CD4-positive, alpha-beta T cell (primary cell): ENCODE data around the gene RIN3. TPM values are rescaled to one million over a fixed set of nuclear protein-coding genes. Genes with fewer than 3 reads are reported as not detected.

Experiments used
- ATAC-seq: fragments of 200-7000 bp; cut with Tn5 transposase; one replicate; pipeline ENCODE4 v1.10.0; 2022; ENCODE audit warnings: mild to moderate bottlenecking; ENCODE audit not compliant: poor library complexity
- CTCF ChIA-PET: fragments of 350-600 bp; sonication (Branson Sonifier 250); formaldehyde crosslinking; loops from one replicate; lab custom pipeline; 2021; ENCODE audit warnings: antibody characterized with exemption, inconsistent platforms; lab: Charles Lee
- POLR2A ChIA-PET: fragments of 350-600 bp; sonication (Branson Sonifier 250); formaldehyde crosslinking; loops from one replicate; lab custom pipeline; 2021; ENCODE audit warnings: antibody characterized with exemption, inconsistent platforms; lab: Charles Lee
- DNase-seq, 14 experiments: peaks; one replicate each; pipeline ENCODE4 v3.0.0-alpha.2; 2013 to 2020; ENCODE audit warnings: mixed read lengths in 2 of 14
- H3K27ac ChIP-seq, 2 donors: one replicate each; pipeline versions ENCODE4 v1.5.1 to v1.7.0; 2013; ENCODE audit warnings: low read length in 2 of 2, low read depth in 1 of 2, mild to moderate bottlenecking in 1 of 2
- H3K27me3 ChIP-seq, 2 experiments: 1 replicate in 1 of 2; 2 replicates in 1 of 2; pipeline versions ENCODE4 v1.6.1 to v1.7.0; 2013; ENCODE audit warnings: low read length in 2 of 2, control low read depth in 1 of 2, mild to moderate bottlenecking in 1 of 2, moderate library complexity in 1 of 2; ENCODE audit not compliant: insufficient read depth in 2 of 2, control insufficient read depth in 1 of 2
- H3K36me3 ChIP-seq: one replicate; pipeline ENCODE4 v1.6.1; 2013; ENCODE audit warnings: low read length, control low read depth; ENCODE audit not compliant: insufficient read depth
- H3K4me1 ChIP-seq: one replicate; pipeline ENCODE4 v1.6.1; 2013; ENCODE audit warnings: low read length, control low read depth; ENCODE audit not compliant: insufficient read depth
- H3K4me3 ChIP-seq: one replicate; pipeline ENCODE4 v1.5.1; 2013; ENCODE audit warnings: mild to moderate bottlenecking, low read length, moderate library complexity
- H3K9me3 ChIP-seq, 2 experiments: 1 replicate in 1 of 2; 2 replicates in 1 of 2; pipeline versions ENCODE4 v1.6.1 to v1.7.0; 2013; ENCODE audit warnings: low read length in 2 of 2, mild to moderate bottlenecking in 2 of 2, control low read depth in 1 of 2, moderate library complexity in 1 of 2; ENCODE audit not compliant: control insufficient read depth in 1 of 2, insufficient read depth in 1 of 2
- H3K27ac Mint-ChIP-seq: one replicate; pipeline ENCODE4 v1.8.0; 2020; ENCODE audit warnings: mixed read lengths
- H3K27me3 Mint-ChIP-seq: one replicate; pipeline ENCODE4 v1.8.0; 2021; ENCODE audit warnings: mixed read lengths
- H3K36me3 Mint-ChIP-seq: one replicate; pipeline ENCODE4 v1.8.0; 2021; ENCODE audit warnings: low read depth, mixed read lengths
- H3K4me1 Mint-ChIP-seq: one replicate; pipeline ENCODE4 v1.8.0; 2021; ENCODE audit warnings: low read depth, mixed read lengths
- H3K4me3 Mint-ChIP-seq: one replicate; pipeline ENCODE4 v1.8.0; 2020; ENCODE audit warnings: mild to moderate bottlenecking, mixed read lengths
- H3K9me3 Mint-ChIP-seq: one replicate; pipeline ENCODE4 v1.8.0; 2020; ENCODE audit warnings: mixed read lengths
- intact Hi-C, 2 experiments: fragments of 100-400 bp; cut with DNase I in 1 of 2; cut with micrococcal nuclease in 1 of 2; formaldehyde crosslinking; loops; one replicate each; pipeline versions ENCODE4 v1.15.1 to v1.9.0; 2023 to 2025; cut with DNase I, micrococcal nuclease
- total RNA-seq, 174 experiments: library from RNA in 2 of 174; stranded (reverse) in 2 of 174; gene quantifications; one replicate each; pipeline ENCODE4 v1.2.3 and lab custom pipeline; 2021 to 2026
- TF ChIP-seq, protein P1 (sequence below): fragments of 200-600 bp; IDR thresholded peaks from one replicate; pipeline ENCODE4 v1.8.0; 2022; ENCODE audit warnings: antibody characterized with exemption, mild to moderate bottlenecking

Gene RIN3
- total RNA-seq, 2 experiments from 2014 or later: 67.9 to 72.2 TPM

DNA sequence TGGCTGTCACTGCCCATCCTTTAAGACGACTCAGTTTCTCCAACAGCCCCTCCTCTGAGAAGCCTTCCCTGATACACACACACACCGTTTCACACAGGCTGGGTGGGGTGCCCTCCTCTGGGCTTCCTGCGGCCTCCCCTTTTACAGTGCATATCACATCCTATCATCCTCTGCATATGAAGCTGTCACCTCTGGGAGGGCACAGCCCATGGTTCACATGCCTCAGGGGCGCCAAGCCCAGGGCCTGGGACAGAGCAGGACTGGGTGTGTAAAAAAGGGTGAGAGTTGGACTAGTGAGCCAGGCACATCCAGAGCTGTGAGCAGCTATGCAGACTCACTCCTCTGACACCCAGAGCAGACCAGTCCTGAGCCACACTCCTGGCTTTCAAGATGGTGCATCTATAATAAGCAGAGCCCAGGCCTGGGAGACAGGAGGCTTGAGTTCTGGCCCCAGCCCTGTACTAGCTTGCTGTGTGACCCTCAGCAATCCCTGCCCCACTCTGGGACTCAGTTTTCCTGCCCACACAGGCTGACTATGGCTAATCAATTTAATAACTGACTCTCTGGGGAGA is 172.3 kb downstream of the RIN3 start:
- Mint-ChIP-seq H3K36me3 (peaks cover 76% of the 10 kb centered on the region), H3K4me1 (peaks cover 13% of the 10 kb centered on the region), H3K27me3 (no peaks in the 10 kb centered on the region), H3K4me3 (no peak overlapping the region), H3K9me3 (no peaks in the 10 kb centered on the region), H3K27ac (peak overlapping the region; percentile 44)
- Histone ChIP-seq H3K4me1 (peaks cover 20% of the 10 kb centered on the region), H3K27ac (peak overlapping the region in 1 of 2 donors; percentile 21), H3K36me3 (peaks cover 78% of the 10 kb centered on the region), H3K27me3 (no peaks in the 10 kb centered on the region), H3K4me3 (no peak overlapping the region), H3K9me3 (no peaks in the 10 kb centered on the region)
- DNase-seq: peak in 1 of 14 experiments; percentile 14
- TF ChIP-seq, protein P1, sequence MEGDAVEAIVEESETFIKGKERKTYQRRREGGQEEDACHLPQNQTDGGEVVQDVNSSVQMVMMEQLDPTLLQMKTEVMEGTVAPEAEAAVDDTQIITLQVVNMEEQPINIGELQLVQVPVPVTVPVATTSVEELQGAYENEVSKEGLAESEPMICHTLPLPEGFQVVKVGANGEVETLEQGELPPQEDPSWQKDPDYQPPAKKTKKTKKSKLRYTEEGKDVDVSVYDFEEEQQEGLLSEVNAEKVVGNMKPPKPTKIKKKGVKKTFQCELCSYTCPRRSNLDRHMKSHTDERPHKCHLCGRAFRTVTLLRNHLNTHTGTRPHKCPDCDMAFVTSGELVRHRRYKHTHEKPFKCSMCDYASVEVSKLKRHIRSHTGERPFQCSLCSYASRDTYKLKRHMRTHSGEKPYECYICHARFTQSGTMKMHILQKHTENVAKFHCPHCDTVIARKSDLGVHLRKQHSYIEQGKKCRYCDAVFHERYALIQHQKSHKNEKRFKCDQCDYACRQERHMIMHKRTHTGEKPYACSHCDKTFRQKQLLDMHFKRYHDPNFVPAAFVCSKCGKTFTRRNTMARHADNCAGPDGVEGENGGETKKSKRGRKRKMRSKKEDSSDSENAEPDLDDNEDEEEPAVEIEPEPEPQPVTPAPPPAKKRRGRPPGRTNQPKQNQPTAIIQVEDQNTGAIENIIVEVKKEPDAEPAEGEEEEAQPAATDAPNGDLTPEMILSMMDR: no peak
- intact Hi-C loops: loop anchor here in 1 of 2 experiments (5.0 to 10.0 kb wide), 2 partner anchors 34 to 171 kb away; partner anchors contain the start of gene RIN3
- ATAC-seq: no peak
- ChIA-PET CTCF (interaction anchor here (1.3 kb wide), 1 partner anchor 9 kb away, joined by 4 read pairs; no protein-coding TSS in a partner anchor), POLR2A (interaction anchor here (2.3 to 2.5 kb wide), 2 partner anchors 15 to 35 kb away, joined by 5 to 9 read pairs; no protein-coding TSS in a partner anchor)

- no peaks in the 10 kb centered on the region for H3K9me3 Mint-ChIP-seq
- peak overlapping the region; percentile 44 for H3K27ac Mint-ChIP-seq
- no peak overlapping the region for H3K4me3 Mint-ChIP-seq
- Histone ChIP-seq H3K27ac (no peak overlapping the region), H3K4me3 (no peak overlapping the region), H3K9me3 (no peaks in the 10 kb centered on the region), H3K27me3 (no peaks in the 10 kb centered on the region), H3K4me1 (peaks cover 14% of the 10 kb centered on the region), H3K36me3 (peaks cover 72% of the 10 kb centered on the region)
- peak in 1 of 14 experiments; percentile 24 for DNase-seq
- TF ChIP-seq, protein P1: no peak
- no peaks in the 10 kb centered on the region for H3K27me3 Mint-ChIP-seq
- CTCF ChIA-PET: interaction anchor here (1.1 to 1.3 kb wide), 2 partner anchors 10 to 73 kb away, joined by 3 to 4 read pairs; no protein-coding TSS in a partner anchor
- peaks cover 7% of the 10 kb centered on the region for H3K4me1 Mint-ChIP-seq
- intact Hi-C loops: loop anchor here in 1 of 2 experiments (5.0 to 10.0 kb wide), 2 partner anchors 34 to 172 kb away; partner anchors contain the start of gene RIN3
- ATAC-seq: no peak
- POLR2A ChIA-PET: interaction anchor here (0.7 to 2.5 kb wide), 4 partner anchors 16 to 483 kb away, joined by 3 to 9 read pairs (median 4); no protein-coding TSS in a partner anchor
- H3K36me3 Mint-ChIP-seq: peaks cover 73% of the 10 kb centered on the region
Observed at GRCh38 chr14:92686411-92686899, 172.9 kb downstream of the RIN3 start.

DNA sequence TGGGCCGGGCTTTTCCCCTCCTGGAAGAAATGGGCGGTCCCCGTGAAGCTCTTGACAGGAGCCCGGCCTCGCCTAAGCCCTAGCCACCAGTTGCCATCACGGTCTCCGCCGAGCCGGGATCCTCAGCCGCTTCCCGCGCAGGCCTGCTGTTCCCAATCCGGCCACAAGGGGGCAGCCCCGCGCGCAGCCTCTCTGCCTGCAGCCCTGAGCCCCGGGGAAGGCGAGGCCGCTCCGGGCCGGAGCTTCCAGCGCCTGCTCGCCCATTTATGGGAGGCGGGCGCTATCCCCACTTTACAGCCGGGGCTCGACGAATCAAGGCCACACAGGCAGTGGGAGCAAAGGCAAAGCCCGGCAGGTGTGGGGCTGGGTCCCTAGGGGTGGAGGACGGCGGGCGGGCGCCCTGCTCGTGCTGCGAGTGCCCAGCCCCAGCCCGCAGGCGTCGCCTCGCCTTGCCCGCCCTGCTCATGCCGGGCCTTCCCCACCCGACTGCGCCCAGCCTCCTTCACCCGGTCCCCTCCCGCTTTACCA is 173.4 kb downstream of the RIN3 start:
- Histone ChIP-seq H3K9me3 (no peaks in the 10 kb centered on the region), H3K27me3 (no peaks in the 10 kb centered on the region), H3K27ac (no peak overlapping the region), H3K4me3 (no peak overlapping the region), H3K36me3 (peaks cover 70% of the 10 kb centered on the region), H3K4me1 (peaks cover 14% of the 10 kb centered on the region)
- no peaks in the 10 kb centered on the region for H3K9me3 Mint-ChIP-seq
- H3K4me3 Mint-ChIP-seq: no peak overlapping the region
- intact Hi-C loops: loop anchor here in 1 of 2 experiments (5.0 to 10.0 kb wide), 2 partner anchors 35 to 172 kb away; partner anchors contain the start of gene RIN3
- peak; percentile 85 for ATAC-seq
- CTCF ChIA-PET: interaction anchor here (1.1 to 1.3 kb wide), 2 partner anchors 10 to 74 kb away, joined by 3 to 4 read pairs; no protein-coding TSS in a partner anchor
- TF ChIP-seq, protein P1: peak; percentile 83
- peaks cover 6% of the 10 kb centered on the region for H3K4me1 Mint-ChIP-seq
- DNase-seq: peak; percentile 24 to 77 (median 62)
- peaks cover 71% of the 10 kb centered on the region for H3K36me3 Mint-ChIP-seq
- no peaks in the 10 kb centered on the region for H3K27me3 Mint-ChIP-seq
- no peak overlapping the region for H3K27ac Mint-ChIP-seq
- POLR2A ChIA-PET: interaction anchor here (0.7 to 2.5 kb wide), 3 partner anchors 36 to 483 kb away, joined by 3 to 9 read pairs (median 4); no protein-coding TSS in a partner anchor
